HCT116 (cell line): Measurements from ENCODE around the gene P4HA1. TPM values are rescaled to one million over a fixed set of nuclear protein-coding genes. Genes with fewer than 3 reads are reported as not detected.

Experiments
- ATAC-seq: fragments of 200-7000 bp; cut with Tn5 transposase; 2 replicates; pipeline ENCODE4 v1.9.1; 2020; ENCODE audit warnings: mild to moderate bottlenecking, moderate library complexity
- BruUV-seq: library from RNA; stranded (reverse); fragments of 400-500 nt; replicated peaks from 2 replicates; lab custom pipeline; 2021; lab: Mats Ljungman, UMichigan
- CTCF ChIA-PET: fragments of 300-600 bp; sonication (Branson Sonifier 250); formaldehyde crosslinking; loops from one replicate; lab custom pipeline; 2021; ENCODE audit warnings: antibody characterized with exemption; lab: Charles Lee
- POLR2A ChIA-PET: fragments of 300-600, 350-600 bp; sonication (Branson Sonifier 250); formaldehyde crosslinking; loops from one replicate; lab custom pipeline; 2021; ENCODE audit warnings: antibody characterized with exemption; lab: Charles Lee
- RAD21 ChIA-PET, 2 experiments: fragments of 300-600 bp; sonication (Branson Sonifier 250); formaldehyde crosslinking; loops; one replicate each; lab custom pipeline; 2023; ENCODE audit warnings: low total read pairs in 2 of 2; ENCODE audit not compliant: uncharacterized antibody in 2 of 2, unreplicated experiment in 2 of 2, low non-redundant PET in 1 of 2; lab: Charles Lee
- DNase-seq: peaks from one replicate; pipeline ENCODE4 v3.0.0-alpha.2; 2010; ENCODE audit warnings: low read depth, low spot score
- H2AFZ ChIP-seq: fragments of 200-600 bp; shearing (Covaris generic), sonication (generic); 2 replicates; pipeline ENCODE4 v1.6.1; 2017; ENCODE audit warnings: low read depth, mixed run types, mixed read lengths, antibody characterized with exemption, low read length; ENCODE audit not compliant: poor library complexity, severe bottlenecking
- H3K27ac ChIP-seq: 2 replicates; pipeline ENCODE4 v1.5.1; 2012; ENCODE audit warnings: low read depth, low read length
- H3K27me3 ChIP-seq: fragments of 200-600 bp; sonication (generic); 2 replicates; pipeline ENCODE4 v1.6.1; 2016; ENCODE audit warnings: mixed run types, low read length, mixed read lengths; ENCODE audit not compliant: insufficient read depth
- H3K36me3 ChIP-seq, 2 experiments: fragments of 200-500 bp in 1 of 2; fragments of 200-600 bp in 1 of 2; sonication (Bioruptor generic) in 1 of 2; sonication (generic) in 1 of 2; 2 replicates each; pipeline versions ENCODE4 v1.5.1 to v1.6.1; 2014 to 2016; ENCODE audit warnings: low read length in 2 of 2, inconsistent platforms in 1 of 2, mixed read lengths in 1 of 2, mixed run types in 1 of 2; ENCODE audit not compliant: insufficient read depth in 2 of 2, control insufficient read depth in 1 of 2
- H3K4me1 ChIP-seq, 2 experiments: fragments of 200-600 bp in 1 of 2; sonication (generic) in 1 of 2; 2 replicates each; pipeline versions ENCODE4 v1.5.1 to v1.6.1; 2012 to 2017; ENCODE audit warnings: low read length in 2 of 2, inconsistent platforms in 1 of 2, mild to moderate bottlenecking in 1 of 2, mixed read lengths in 1 of 2, mixed run types in 1 of 2, moderate library complexity in 1 of 2; ENCODE audit not compliant: insufficient read depth in 2 of 2, control insufficient read depth in 1 of 2
- H3K4me2 ChIP-seq: fragments of 200-600 bp; sonication (generic); 2 replicates; pipeline ENCODE4 v1.6.1; 2017; ENCODE audit warnings: mixed run types, low read length, mixed read lengths
- H3K4me3 ChIP-seq, 2 experiments: fragments of 200-600 bp in 1 of 2; sonication (generic) in 1 of 2; replicated peaks in 1 of 2; 2 replicates each; pipeline ENCODE4 v1.5.1; 2011 to 2016; ENCODE audit warnings: low read length in 2 of 2, control low read depth in 1 of 2, low read depth in 1 of 2, mild to moderate bottlenecking in 1 of 2, mixed read lengths in 1 of 2, mixed run types in 1 of 2
- H3K79me2 ChIP-seq: fragments of 200-600 bp; sonication (generic); 2 replicates; pipeline ENCODE4 v1.6.1; 2017; ENCODE audit warnings: mild to moderate bottlenecking, mixed run types, low read length, moderate library complexity, mixed read lengths; ENCODE audit not compliant: insufficient read depth
- H3K9ac ChIP-seq: fragments of 200-600 bp; sonication (generic); 2 replicates; pipeline ENCODE4 v1.6.1; 2016; ENCODE audit warnings: low read length, mixed read lengths
- H3K9me2 ChIP-seq: fragments of 200-600 bp; sonication (generic), shearing (Covaris generic); 2 replicates; pipeline ENCODE4 v1.6.1; 2017; ENCODE audit warnings: mixed run types, mild to moderate bottlenecking, moderate library complexity; ENCODE audit not compliant: insufficient read depth
- H3K9me3 ChIP-seq, 2 experiments: fragments of 200-500 bp in 1 of 2; fragments of 200-600 bp in 1 of 2; sonication (Bioruptor generic) in 1 of 2; sonication (generic) in 1 of 2; 2 replicates each; pipeline ENCODE4 v1.6.1; 2014 to 2017; ENCODE audit warnings: low read length in 2 of 2, mixed read lengths in 2 of 2, inconsistent platforms in 1 of 2, low read depth in 1 of 2, mild to moderate bottlenecking in 1 of 2, mixed run types in 1 of 2, moderate library complexity in 1 of 2; ENCODE audit not compliant: control insufficient read depth in 1 of 2, insufficient read depth in 1 of 2
- H4K20me1 ChIP-seq: fragments of 200-600 bp; sonication (generic), shearing (Covaris generic); 2 replicates; pipeline ENCODE4 v1.6.1; 2017; ENCODE audit warnings: mixed run types, mild to moderate bottlenecking, moderate library complexity; ENCODE audit not compliant: insufficient read depth
- CEBPB ChIP-seq: IDR thresholded peaks from 2 replicates; pipeline ENCODE4 v1.6.1; 2012; ENCODE audit warnings: low read depth
- CTCF ChIP-seq, 3 experiments: fragments of 200-600 bp in 1 of 3; sonication (generic) in 1 of 3; IDR thresholded peaks in 2 of 3; conservative IDR thresholded peaks in 1 of 3; 2 replicates each; pipeline ENCODE4 v1.5.1; 2012 to 2017; ENCODE audit warnings: low read depth in 2 of 3, low read length in 2 of 3, antibody characterized with exemption in 1 of 3, borderline replicate concordance in 1 of 3, control low read depth in 1 of 3, mild to moderate bottlenecking in 1 of 3, mixed read lengths in 1 of 3, mixed run types in 1 of 3, moderate library complexity in 1 of 3; ENCODE audit not compliant: insufficient read depth in 1 of 3
- ELF1 ChIP-seq: IDR thresholded peaks from 2 replicates; pipeline ENCODE4 v1.6.1; 2012; ENCODE audit warnings: low read depth, borderline replicate concordance
- EZH2phosphoT487 ChIP-seq: fragments of 200-600 bp; IDR thresholded peaks from 2 replicates; pipeline ENCODE4 v1.6.1; 2018; ENCODE audit warnings: antibody characterized with exemption, borderline replicate concordance
- JUND ChIP-seq: IDR thresholded peaks from 2 replicates; pipeline ENCODE4 v1.6.1; 2012
- RAD21 ChIP-seq: IDR thresholded peaks from 2 replicates; pipeline ENCODE4 v1.6.1; 2012; ENCODE audit warnings: low read depth, mild to moderate bottlenecking
- REST ChIP-seq: IDR thresholded peaks from 2 replicates; pipeline ENCODE4 v1.6.1; 2012; ENCODE audit warnings: low read depth
- SIN3A ChIP-seq: IDR thresholded peaks from 2 replicates; pipeline ENCODE4 v1.6.1; 2012; ENCODE audit warnings: low read depth
- SP1 ChIP-seq: IDR thresholded peaks from 2 replicates; pipeline ENCODE4 v1.6.1; 2012; ENCODE audit warnings: low read depth
- SRF ChIP-seq: IDR thresholded peaks from 2 replicates; pipeline ENCODE4 v1.6.1; 2012; ENCODE audit warnings: low read depth
- TCF7L2 ChIP-seq: IDR thresholded peaks from 2 replicates; pipeline ENCODE4 v1.7.0; 2011; ENCODE audit warnings: borderline replicate concordance, inconsistent platforms; ENCODE audit not compliant: insufficient read depth, insufficient read length; ENCODE audit errors: extremely low read depth
- YY1 ChIP-seq: IDR thresholded peaks from 2 replicates; pipeline ENCODE4 v1.6.1; 2011; ENCODE audit warnings: low read length, low read depth, moderate library complexity, mild to moderate bottlenecking; ENCODE audit not compliant: insufficient replicate concordance; ENCODE audit errors: extremely low read depth
- ZFX ChIP-seq: fragments of 450-650 bp; IDR thresholded peaks from 2 replicates; pipeline ENCODE4 v1.6.1; 2017
- ZNF274 ChIP-seq: fragments of 200-500 bp; sonication (Bioruptor generic); IDR thresholded peaks from 2 replicates; pipeline ENCODE4 v1.6.1; 2014; ENCODE audit warnings: mild to moderate bottlenecking, low read depth, low read length, inconsistent platforms
- intact Hi-C: fragments of 100-400 bp; cut with micrococcal nuclease; formaldehyde crosslinking; loops from 2 replicates; pipeline ENCODE4 v1.10.0; 2022
- total RNA-seq: library from RNA; stranded (reverse); gene quantifications from one replicate; pipeline ENCODE4 v1.2.1, GENCODE V29; 2021; ENCODE audit not compliant: unreplicated experiment

P4HA1 gene
- total RNA-seq, 1 experiment from 2014 or later, result 49.7 TPM

GRCh38 chr10:73044378-73045285, 52.0 kb downstream of the P4HA1 start:
- no TSS peak for BruUV-seq
- Histone ChIP-seq H3K9ac (no peak overlapping the region), H3K27me3 (no peaks in the 10 kb centered on the region), H4K20me1 (no peaks in the 10 kb centered on the region; the same call in 1 of the 2 replicates), H3K4me1 (peaks cover 6% of the 10 kb centered on the region in 2 experiments; a peak in 2 of 4 replicates), H3K9me2 (no peaks in the 10 kb centered on the region), H3K4me2 (no peak overlapping the region), H3K4me3 (no peak overlapping the region), H3K9me3 (no peaks in the 10 kb centered on the region), H2AFZ (no peak overlapping the region), H3K36me3 (peaks cover 20 to 22% of the 10 kb centered on the region in 2 experiments; a peak in 3 of 4 replicates), H3K27ac (no peak overlapping the region), H3K79me2 (no peaks in the 10 kb centered on the region)
- TF ChIP-seq CEBPB (no peak), ZNF274 (no peak), SP1 (no peak), REST (no peak), JUND (no peak), TCF7L2 (no peak), SRF (no peak), RAD21 (no peak), CTCF (IDR thresholded peaks at IDR 0.05 in 2 of 3, conservative IDR thresholded peaks at IDR 0.05 in 1 of 3; ENCODE audit: borderline replicate concordance in 1 of 3, insufficient read depth in 1 of 3, low read depth in 2 of 3, low read length in 2 of 3) (no peak), EZH2phosphoT487 (no peak), SIN3A (no peak), ELF1 (no peak), YY1 (no peak), ZFX (no peak)
- POLR2A ChIA-PET, result interaction anchor here (1.6 kb wide), 1 partner anchor 52 kb away, joined by 3 read pairs; the partner anchor contains the start of gene P4HA1
- ATAC-seq (no peak), DNase-seq (no peak)
- CTCF ChIA-PET, result no interaction called here
- RAD21 ChIA-PET, result no interaction called here
- intact Hi-C loops, result no loop called here
